NOMO-1 treated with dmso at 0.1 percent for 144 hours (cell line): ENCODE results near the gene LILRA6.
"Not testable (repeated sequence)": the region's sequence is repeated elsewhere in the genome, so short reads cannot be mapped to it uniquely, and the experiment has no call there.

Experiments
- DNase-seq: peaks from one replicate; lab custom pipeline; 2025; ENCODE audit not compliant: unreplicated experiment; lab: John Stamatoyannopoulos, UW

Gene LILRA6

DNA sequence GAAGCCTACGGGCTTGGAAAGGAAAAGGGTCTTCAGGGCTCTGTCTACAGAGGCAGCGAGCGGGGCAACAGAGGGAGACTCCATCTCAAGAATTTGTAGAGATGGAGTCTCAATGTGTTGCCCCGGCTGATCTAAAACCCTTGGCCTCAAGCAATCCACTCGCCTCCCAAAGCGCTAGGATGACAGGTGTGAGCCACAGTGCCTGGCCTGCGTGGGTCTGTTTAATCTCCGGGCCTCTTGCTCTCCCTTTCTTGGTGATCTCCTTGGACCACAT, 33.9 kb downstream of the LILRA6 start:
- no peak for DNase-seq

- peak; percentile 99 for DNase-seq
Measured at GRCh38 chr19:54207983-54208783, 34.4 kb downstream of the LILRA6 start.

DNA sequence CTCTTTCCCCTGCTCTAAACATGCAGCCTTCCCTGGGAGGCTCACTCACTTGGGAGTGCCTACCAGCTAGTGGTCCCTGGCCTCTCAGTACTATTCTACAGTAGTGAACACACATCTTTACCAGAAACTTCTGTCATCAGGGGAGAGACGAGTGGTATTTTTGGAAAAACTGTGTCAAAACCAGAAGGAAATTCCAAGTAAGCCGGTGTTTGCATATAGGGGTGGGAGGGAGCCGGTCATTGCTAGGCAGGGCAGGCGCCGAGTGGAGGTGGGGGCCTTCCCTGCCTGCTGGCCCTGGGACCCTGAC, 35.0 kb downstream of the LILRA6 start:
- DNase-seq = no peak

- DNase-seq = not testable (repeated sequence)
Measured at GRCh38 chr19:54207193-54207592, 35.4 kb downstream of the LILRA6 start.

DNA sequence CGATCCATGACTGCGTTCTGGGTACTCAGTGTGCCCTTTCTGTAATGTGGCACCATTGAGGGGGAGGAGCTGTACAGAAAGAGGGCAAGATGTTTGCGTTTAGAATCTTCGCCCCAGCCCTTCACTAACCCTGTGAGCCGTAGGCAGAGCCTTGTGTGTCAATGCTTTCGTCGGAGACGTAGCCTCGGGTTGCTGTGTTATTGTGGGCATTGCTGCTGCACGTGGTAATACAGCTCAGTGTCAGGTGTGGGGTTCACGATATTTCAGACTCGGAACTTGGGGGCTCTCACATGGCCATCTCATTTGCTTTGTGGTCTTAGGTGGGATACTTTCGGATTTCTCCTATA, 35.8 kb downstream of the LILRA6 start:
- no peak for DNase-seq

DNA sequence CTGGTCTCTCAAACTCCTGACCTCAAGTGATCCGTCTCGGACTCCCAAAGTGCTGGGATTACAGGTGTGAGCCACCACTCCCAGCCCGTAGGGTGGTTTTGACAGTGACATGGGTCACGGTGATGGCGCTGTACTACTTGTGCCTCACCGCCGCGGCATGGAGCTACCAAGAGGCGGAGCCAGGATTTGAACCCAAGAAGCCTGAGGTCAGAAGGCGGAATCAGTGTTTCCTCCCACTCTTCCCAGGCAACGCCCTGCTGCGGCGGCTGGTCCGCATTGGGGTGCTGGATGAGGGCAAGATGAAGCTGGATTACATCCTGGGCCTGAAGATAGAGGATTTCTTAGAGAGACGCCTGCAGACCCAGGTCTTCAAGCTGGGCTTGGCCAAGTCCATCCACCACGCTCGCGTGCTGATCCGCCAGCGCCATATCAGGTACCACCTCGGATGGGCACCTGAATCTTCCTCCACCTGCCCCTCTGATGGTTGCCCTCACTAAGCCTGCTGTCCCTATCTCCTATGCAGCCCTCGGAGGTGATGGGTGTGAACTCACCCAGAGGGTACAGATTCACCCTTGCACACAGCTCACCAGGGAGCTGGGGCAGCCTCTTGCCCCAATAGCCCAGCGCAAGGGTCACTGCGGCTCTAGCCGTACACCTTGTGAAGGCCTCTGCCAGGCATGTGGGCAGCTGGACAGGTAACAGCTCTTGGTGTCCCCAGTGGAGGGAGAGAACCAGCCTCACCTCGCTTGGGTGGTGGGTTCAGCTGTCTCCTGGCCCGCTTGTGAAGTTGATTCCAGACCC, 36.4 kb downstream of the LILRA6 start:
- no peak for DNase-seq

- DNase-seq = no peak
Measured at GRCh38 chr19:54204767-54205468, 37.7 kb downstream of the LILRA6 start.

- no peak for DNase-seq
Measured at GRCh38 chr19:54203151-54203611, 39.4 kb downstream of the LILRA6 start.

- DNase-seq = no peak
Measured at GRCh38 chr19:54201980-54202379, 40.6 kb downstream of the LILRA6 start.

DNA sequence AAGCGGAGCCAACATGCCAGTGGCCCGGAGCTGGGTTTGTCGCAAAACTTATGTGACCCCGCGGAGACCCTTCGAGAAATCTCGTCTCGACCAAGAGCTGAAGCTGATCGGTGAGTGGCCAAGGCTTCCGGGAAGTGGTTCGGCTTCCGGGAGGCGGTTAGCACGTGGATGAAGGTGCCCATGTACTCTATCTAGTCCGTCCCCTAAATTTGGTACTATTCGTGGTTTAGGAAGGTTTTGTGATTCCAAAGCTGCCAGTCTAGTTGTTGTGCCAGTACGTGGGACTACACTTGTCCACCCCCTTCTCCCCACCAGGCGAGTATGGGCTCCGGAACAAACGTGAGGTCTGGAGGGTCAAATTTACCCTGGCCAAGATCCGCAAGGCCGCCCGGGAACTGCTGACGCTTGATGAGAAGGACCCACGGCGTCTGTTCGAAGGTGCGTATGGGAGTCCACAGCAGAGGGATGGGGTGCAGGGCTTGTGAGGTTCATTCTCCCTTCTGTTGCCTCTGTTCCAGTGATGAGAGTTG, 41.4 kb downstream of the LILRA6 start:
- DNase-seq = no peak

- no peak for DNase-seq
Measured at GRCh38 chr19:54199401-54199800, 43.2 kb downstream of the LILRA6 start.

GRCh38 chr19:54197121-54197520, 45.5 kb downstream of the LILRA6 start:
- no peak for DNase-seq

DNA sequence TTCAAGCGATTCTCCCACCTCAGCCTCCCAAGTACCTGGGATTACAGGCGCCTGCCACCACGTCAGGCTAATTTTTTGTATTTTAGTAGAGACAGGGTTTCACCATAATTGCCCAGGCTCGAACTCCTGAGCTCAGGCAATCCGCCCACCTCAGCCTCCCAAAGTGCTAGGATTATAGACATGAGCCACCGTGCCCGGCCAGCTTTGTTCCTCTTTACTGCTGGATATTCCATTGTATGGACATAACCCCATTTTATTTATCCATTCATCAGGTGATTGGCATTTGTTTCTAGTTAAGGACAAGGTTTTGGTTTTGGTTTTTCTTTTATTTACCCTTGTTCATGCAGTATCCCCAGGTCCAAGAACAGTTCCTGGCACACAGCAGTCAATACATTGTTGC, 46.1 kb downstream of the LILRA6 start:
- DNase-seq = no peak

DNA sequence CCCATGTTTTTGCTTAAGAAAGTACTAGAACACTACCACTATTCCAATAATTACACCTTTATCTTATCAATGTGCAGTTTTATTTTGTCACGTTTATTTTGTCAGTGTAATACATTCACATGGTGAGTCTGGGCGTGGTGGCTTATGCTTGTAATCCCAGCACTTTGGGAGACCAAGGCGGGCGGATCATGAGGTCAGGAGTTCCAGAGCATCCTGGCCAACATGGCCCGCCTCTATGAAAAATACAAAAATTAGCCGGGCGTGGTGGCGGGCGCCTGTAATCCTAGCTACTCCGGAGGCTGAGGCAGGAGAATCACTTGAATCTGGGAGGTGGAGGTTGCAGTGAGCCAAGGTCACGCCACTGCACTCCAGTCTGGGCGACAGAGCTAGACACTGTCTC, 48.1 kb downstream of the LILRA6 start:
- not testable (repeated sequence) for DNase-seq

GRCh38 chr19:54193011-54193410, 49.6 kb downstream of the LILRA6 start:
- no peak for DNase-seq

DNA sequence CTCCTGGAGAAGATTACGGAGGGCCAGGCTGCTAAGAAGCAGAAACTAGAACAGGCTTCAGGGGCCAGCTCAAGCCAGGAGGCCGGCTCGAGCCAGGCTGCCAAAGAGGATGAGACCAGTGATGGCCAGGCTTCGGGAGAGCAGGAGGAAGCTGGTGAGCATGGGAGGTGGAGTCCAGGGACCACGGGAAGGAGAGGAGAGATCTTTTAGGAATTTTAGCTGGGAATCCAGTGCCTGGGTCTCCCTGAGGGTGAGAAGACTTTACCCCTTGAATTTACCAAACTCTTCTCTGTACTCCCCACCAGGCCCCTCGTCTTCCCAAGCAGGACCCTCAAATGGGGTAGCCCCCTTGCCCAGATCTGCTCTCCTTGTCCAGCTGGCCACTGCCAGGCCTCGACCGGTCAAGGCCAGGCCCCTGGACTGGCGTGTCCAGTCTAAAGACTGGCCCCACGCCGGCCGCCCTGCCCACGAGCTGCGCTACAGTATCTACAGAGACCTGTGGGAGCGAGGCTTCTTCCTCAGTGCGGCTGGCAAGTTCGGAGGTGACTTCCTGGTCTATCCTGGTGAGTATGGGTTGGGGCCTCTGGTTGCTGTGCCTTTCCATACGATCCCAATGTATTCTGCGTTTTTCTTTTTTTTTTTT, 50.7 kb downstream of the LILRA6 start:
- DNase-seq = no peak

DNA sequence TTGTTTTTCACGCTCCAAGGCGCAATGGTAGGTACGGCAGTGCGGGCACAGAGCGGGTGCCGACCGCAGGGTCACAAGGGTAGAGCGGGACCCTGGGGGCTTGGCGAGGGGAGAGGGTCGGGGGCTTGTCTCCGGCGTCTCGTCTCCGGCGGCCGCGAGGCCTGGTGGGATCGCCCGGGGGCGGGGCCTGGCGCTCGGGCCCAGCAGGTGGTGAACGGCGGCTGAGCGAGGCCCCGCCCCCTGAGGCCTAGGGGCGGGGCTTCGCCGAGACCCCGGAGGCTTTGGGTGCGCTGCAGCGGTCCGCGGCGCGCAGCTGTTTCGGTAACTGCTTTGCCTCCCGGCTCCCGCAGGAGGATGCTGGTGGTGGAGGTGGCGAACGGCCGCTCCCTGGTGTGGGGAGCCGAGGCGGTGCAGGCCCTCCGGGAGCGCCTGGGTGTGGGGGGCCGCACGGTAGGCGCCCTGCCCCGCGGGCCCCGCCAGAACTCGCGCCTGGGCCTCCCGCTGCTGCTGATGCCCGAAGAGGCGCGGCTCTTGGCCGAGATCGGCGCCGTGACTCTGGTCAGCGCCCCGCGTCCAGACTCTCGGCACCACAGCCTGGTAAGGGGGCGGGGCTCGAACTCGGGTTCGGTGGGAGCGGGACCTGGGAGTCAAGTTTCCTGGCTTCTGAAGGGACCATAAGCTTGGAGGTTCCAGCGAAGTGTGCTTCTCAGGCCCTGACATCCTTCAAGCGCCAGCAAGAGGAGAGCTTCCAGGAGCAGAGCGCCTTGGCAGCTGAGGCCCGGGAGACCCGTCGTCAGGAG, 51.4 kb downstream of the LILRA6 start, which contains the start of gene TSEN34:
TSEN34 (plus strand) TSS at position 298 of the 800 bp plus-strand sequence; CDS start at position 355, 57 bp downstream.
- peak; percentile 80 for DNase-seq

- peak; percentile 100 for DNase-seq
Measured at GRCh38 chr19:54190503-54191010, 52.0 kb downstream of the LILRA6 start.

- DNase-seq = peak; percentile 100
Measured at GRCh38 chr19:54189735-54190502, 52.7 kb downstream of the LILRA6 start.
